Aorta (tissue), 5 donors: Measurements from ENCODE around the gene CA9. TPM values are rescaled to one million over a fixed set of nuclear protein-coding genes. Genes with fewer than 3 reads are reported as not detected.

ENCODE experiments used
- ATAC-seq: fragments of 200-7000 bp; cut with Tn5 transposase; one replicate; pipeline ENCODE4 v1.9.1; 2022; ENCODE audit warnings: moderate library complexity; ENCODE audit not compliant: low FRiP score
- DNase-seq, 2 donors: peaks; one replicate each; pipeline ENCODE4 v3.0.0-alpha.2; 2020
- H3K27ac ChIP-seq, 2 donors: one replicate each; pipeline ENCODE4 v1.5.1; 2013; ENCODE audit warnings: low read length in 2 of 2, mild to moderate bottlenecking in 2 of 2, moderate library complexity in 2 of 2, control low read depth in 1 of 2, inconsistent platforms in 1 of 2, low read depth in 1 of 2
- H3K27me3 ChIP-seq, 2 donors: one replicate each; pipeline ENCODE4 v1.6.1; 2013; ENCODE audit warnings: control low read depth in 1 of 2, low read length in 1 of 2, mild to moderate bottlenecking in 1 of 2, moderate library complexity in 1 of 2; ENCODE audit not compliant: insufficient read depth in 2 of 2, control insufficient read depth in 1 of 2
- H3K36me3 ChIP-seq, 2 donors: one replicate each; pipeline ENCODE4 v1.6.1; 2013; ENCODE audit warnings: control low read depth in 1 of 2, low read length in 1 of 2, mild to moderate bottlenecking in 1 of 2; ENCODE audit not compliant: insufficient read depth in 2 of 2, control insufficient read depth in 1 of 2
- H3K4me1 ChIP-seq, 2 donors: one replicate each; pipeline ENCODE4 v1.6.1; 2013; ENCODE audit warnings: low read length in 2 of 2, control low read depth in 1 of 2, mild to moderate bottlenecking in 1 of 2, moderate library complexity in 1 of 2; ENCODE audit not compliant: insufficient read depth in 2 of 2, control insufficient read depth in 1 of 2
- H3K4me3 ChIP-seq, 2 donors: one replicate each; pipeline ENCODE4 v1.5.1; 2013; ENCODE audit warnings: low read length in 2 of 2, control low read depth in 1 of 2, mild to moderate bottlenecking in 1 of 2
- H3K9me3 ChIP-seq: one replicate; pipeline ENCODE4 v1.6.1; 2013; ENCODE audit warnings: mild to moderate bottlenecking, low read length; ENCODE audit not compliant: control insufficient read depth
- WGBS, 2 donors: extraction: QIAGEN DNeasy Blood & Tissue Kit; methylation state at CpG; one replicate each; pipeline ENCODE4 v1.1.7; 2013; 5-methylcytosine and 5-hydroxymethylcytosine counted together
- intact Hi-C, 2 donors: fragments of 100-400 bp; cut with DNase I; formaldehyde crosslinking; loops; one replicate each; pipeline versions ENCODE4 v1.14.2 to v1.15.0; 2022
- polyA plus RNA-seq, 2 donors: library from polyadenylated mRNA; stranded (reverse); fragments of 200-250 nt; gene quantifications; one replicate each; pipeline ENCODE4 v1.2.3, GENCODE V29; 2013
- total RNA-seq, 2 donors: library from RNA; stranded (reverse); fragmentation: NEBNext Ultra II Directional; extraction: Animal tissue kit (Norgen Biotek cat#: 25700); gene quantifications; one replicate each; pipeline ENCODE4 v1.2.1, GENCODE V29; 2021
- donor health status: healthy with polysubstance abuse.
- donor health status: Bipolar disorder and iron deficiency.
- donor health status: DM: no; HTN: no; CAD: no.
- donor health status: DM: no; HTN: no; CAD: no.
- donor health status: DM: yes; HTN: yes; CAD: no.

CA9 gene
- total and polyA plus RNA-seq, 4 donors, result 0.79 to 8.8 (median 4.3) TPM; not detected in 1

- DNase-seq, result peak; percentile 26 to 57
These were observed 26.3 kb downstream of the CA9 start for GRCh38 chr9:35700031-35700430.

GRCh38 chr9:35700942-35701341 lies 27.2 kb downstream of the CA9 start:
- peaks cover 15 to 56% of the 10 kb centered on the region in 2 donors for H3K36me3 ChIP-seq

More at GRCh38 chr9:35700031-35700430, 26.3 kb downstream of the CA9 start:
- no peaks in the 10 kb centered on the region for H3K9me3 ChIP-seq
- no peak for ATAC-seq
- no peaks in the 10 kb centered on the region for H3K27me3 ChIP-seq
- H3K36me3 ChIP-seq, result peaks cover 10 to 49% of the 10 kb centered on the region in 2 donors
- no peaks in the 10 kb centered on the region for H3K4me1 ChIP-seq
- WGBS, 2 donors, result 78 to 80% methylated on average over 11 of the region's 11 CpGs
- peak overlapping the region in 1 of 2 donors; percentile 72 for H3K27ac ChIP-seq
- H3K4me3 ChIP-seq, result no peak overlapping the region
- intact Hi-C loops, result no loop called here

GRCh38 chr9:35702696-35703095 lies 29.0 kb downstream of the CA9 start:
- DNase-seq, result peak in 1 of 2 donors; percentile 25
- no peak for ATAC-seq
- Histone ChIP-seq H3K4me1 (no peaks in the 10 kb centered on the region), H3K36me3 (peaks cover 15 to 64% of the 10 kb centered on the region in 2 donors), H3K9me3 (no peaks in the 10 kb centered on the region), H3K27ac (no peak overlapping the region), H3K4me3 (no peak overlapping the region), H3K27me3 (no peaks in the 10 kb centered on the region)
- intact Hi-C loops, result no loop called here
- WGBS, 2 donors, result 97 to 100% methylated on average over 7 of the region's 7 CpGs

More at GRCh38 chr9:35700942-35701341, 27.2 kb downstream of the CA9 start:
- Histone ChIP-seq H3K4me1 (no peaks in the 10 kb centered on the region), H3K27ac (peak overlapping the region in 1 of 2 donors; percentile 26), H3K9me3 (no peaks in the 10 kb centered on the region), H3K27me3 (no peaks in the 10 kb centered on the region), H3K4me3 (no peak overlapping the region)
- DNase-seq (peak in 1 of 2 donors; percentile 2), ATAC-seq (no peak)
- intact Hi-C loops, result no loop called here

DNA sequence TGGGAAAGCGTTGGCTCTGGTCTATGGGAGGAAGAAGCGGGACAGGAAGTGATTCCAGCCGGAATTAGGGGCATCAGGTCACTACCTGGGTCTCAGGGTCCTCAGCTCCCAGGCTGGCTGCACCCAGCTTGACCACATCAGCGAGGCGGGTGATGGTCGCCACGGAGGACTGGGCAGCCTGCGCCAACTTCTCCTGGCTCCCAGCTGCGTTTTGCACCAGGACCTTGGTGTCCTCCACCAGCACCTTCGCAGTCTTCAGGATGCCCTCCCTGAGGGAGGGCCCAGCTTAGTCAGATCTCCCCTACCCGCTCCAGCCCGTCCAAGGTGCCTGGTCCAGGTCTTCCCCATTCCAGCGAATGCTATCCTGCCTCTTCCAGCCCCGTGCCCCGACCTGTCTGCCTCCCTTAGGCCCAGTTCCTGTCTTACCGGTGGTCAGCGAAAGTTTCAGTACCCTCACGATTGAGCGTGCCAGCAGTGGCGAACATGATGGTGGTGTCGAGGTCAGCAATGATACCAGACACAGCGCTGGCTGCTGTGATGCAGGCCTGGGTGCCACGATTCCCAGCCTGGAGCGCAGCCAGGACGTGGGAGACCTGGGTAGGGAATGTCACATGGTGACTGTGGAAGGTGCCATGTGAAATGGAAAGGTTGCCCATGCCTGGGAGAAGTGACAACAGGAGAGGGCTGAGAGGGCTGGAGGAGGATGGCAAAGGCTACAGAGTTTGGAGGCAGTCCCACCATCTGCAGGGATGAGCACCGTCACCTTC lies 30.4 kb downstream of the CA9 start:
- no peak overlapping the region for H3K4me3 ChIP-seq
- peak; percentile 33 to 72 for DNase-seq
- H3K36me3 ChIP-seq, result peaks cover 15 to 60% of the 10 kb centered on the region in 2 donors
- no peak for ATAC-seq
- 91 to 92% methylated on average over 26 of the region's 26 CpGs for WGBS, 2 donors
- intact Hi-C loops, result no loop called here
- H3K9me3 ChIP-seq, result no peaks in the 10 kb centered on the region
- no peaks in the 10 kb centered on the region for H3K4me1 ChIP-seq
- no peak overlapping the region for H3K27ac ChIP-seq
- H3K27me3 ChIP-seq, result no peaks in the 10 kb centered on the region

GRCh38 chr9:35705372-35705771 lies 31.6 kb downstream of the CA9 start:
- intact Hi-C loops, result no loop called here
- Histone ChIP-seq H3K36me3 (peaks cover 10 to 48% of the 10 kb centered on the region in 2 donors), H3K4me1 (no peaks in the 10 kb centered on the region), H3K27ac (no peak overlapping the region), H3K9me3 (no peaks in the 10 kb centered on the region), H3K27me3 (no peaks in the 10 kb centered on the region), H3K4me3 (no peak overlapping the region)
- peak; percentile 16 to 55 for DNase-seq
- WGBS, 2 donors, result 61 to 66% methylated on average over 8 of the region's 8 CpGs
- ATAC-seq, result no peak

DNA sequence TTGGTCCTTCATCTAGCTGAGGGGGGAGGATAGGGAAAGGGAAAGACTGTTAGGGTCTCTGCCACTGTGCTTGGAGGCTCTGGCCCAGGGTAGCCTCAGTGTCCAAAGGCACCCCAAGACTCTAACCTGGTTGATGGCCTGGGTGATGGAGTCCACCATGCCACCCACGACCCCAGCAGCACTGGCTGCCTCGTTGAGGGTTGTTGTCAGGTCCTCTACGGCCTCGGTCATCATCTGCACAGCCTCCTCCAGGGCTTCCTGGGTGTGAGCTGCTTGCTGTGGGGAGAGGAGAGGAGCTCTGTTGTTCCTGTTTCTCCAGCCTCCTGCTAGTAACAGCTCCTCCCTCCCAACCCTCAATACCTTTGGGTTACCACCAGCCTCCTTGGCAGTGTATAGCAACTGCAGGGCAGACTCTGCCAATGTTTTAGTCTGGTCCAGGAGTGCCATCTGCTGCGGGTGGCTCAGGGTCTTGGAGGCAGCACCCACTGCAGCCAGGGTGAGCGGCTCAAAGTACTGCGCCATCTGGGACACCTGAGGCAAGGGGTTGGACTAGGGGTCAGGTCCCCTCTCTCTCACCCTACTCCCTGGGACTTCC lies 32.2 kb downstream of the CA9 start:
- DNase-seq, result peak in 1 of 2 donors; percentile 28
- Histone ChIP-seq H3K4me3 (no peak overlapping the region), H3K27ac (peak overlapping the region in 1 of 2 donors; percentile 20), H3K9me3 (no peaks in the 10 kb centered on the region), H3K36me3 (peaks cover 10 to 53% of the 10 kb centered on the region in 2 donors), H3K4me1 (no peaks in the 10 kb centered on the region), H3K27me3 (no peaks in the 10 kb centered on the region)
- 88 to 90% methylated on average over 7 of the region's 7 CpGs for WGBS, 2 donors
- intact Hi-C loops, result no loop called here
- ATAC-seq, result no peak

- no peak for DNase-seq
- no peak for ATAC-seq
- intact Hi-C loops, result no loop called here
- 84% methylated on average over 10 of the region's 10 CpGs for WGBS, 2 donors
- no peak overlapping the region for H3K4me3 ChIP-seq
- no peaks in the 10 kb centered on the region for H3K4me1 ChIP-seq
- H3K27me3 ChIP-seq, result no peaks in the 10 kb centered on the region
- H3K27ac ChIP-seq, result no peak overlapping the region
- peaks cover 13 to 60% of the 10 kb centered on the region in 2 donors for H3K36me3 ChIP-seq
- no peaks in the 10 kb centered on the region for H3K9me3 ChIP-seq
These were observed 33.2 kb downstream of the CA9 start for GRCh38 chr9:35706951-35707350.

GRCh38 chr9:35708146-35708545 lies 34.4 kb downstream of the CA9 start:
- H3K27ac ChIP-seq, result no peak overlapping the region
- H3K27me3 ChIP-seq, result no peaks in the 10 kb centered on the region
- H3K4me3 ChIP-seq, result no peak overlapping the region
- no peaks in the 10 kb centered on the region for H3K9me3 ChIP-seq
- DNase-seq (no peak), ATAC-seq (no peak)
- H3K36me3 ChIP-seq, result peaks cover 13 to 63% of the 10 kb centered on the region in 2 donors
- intact Hi-C loops, result no loop called here
- WGBS, 2 donors, result 90% methylated on average over 4 of the region's 4 CpGs
- no peaks in the 10 kb centered on the region for H3K4me1 ChIP-seq
